Measurements from ENCODE around the gene ARAP1. TPM values are rescaled to one million over a fixed set of nuclear protein-coding genes. Genes with fewer than 3 reads are reported as not detected.
A peak's percentile ranks its signal among the peaks of the same experiment; 100 is the strongest.

The ARAP1 gene
- total RNA-seq, 3 donors from 2014 or later, result 52.3 to 58.1 (median 52.8) TPM

DNA sequence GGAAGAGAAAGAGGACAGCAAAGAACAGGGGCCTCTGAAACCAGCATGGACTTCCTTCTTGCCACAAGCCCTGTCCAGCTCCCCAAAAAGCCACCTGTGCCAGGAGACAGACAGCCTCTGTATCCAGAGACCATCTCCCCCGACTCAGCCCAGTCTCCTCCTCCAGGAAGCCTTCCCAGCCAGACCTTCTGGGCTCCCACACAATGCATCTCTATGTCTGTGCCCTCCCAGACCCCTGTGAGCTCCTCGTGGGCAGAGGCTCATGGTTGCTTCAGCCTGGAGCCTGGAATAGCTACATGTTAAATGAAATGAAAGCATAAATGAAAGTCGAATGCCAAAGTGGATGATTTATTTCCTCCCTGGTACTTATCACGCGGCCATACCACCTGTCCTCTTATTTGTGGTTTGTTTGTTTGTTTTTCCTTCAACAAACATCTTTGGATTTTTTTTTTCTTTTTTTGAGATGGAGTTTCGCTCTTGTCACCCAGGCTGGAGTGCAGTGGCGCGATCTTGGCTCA is 7.3 kb upstream of the ARAP1 start:
- Mint-ChIP-seq H3K27me3 (ENCODE audit: low read depth) (no peaks in the 10 kb centered on the region), H3K36me3 (ENCODE audit: insufficient read depth) (peaks cover 8% of the 10 kb centered on the region), H3K9me3 (no peaks in the 10 kb centered on the region), H3K4me1 (ENCODE audit: low read depth) (peaks cover 21% of the 10 kb centered on the region), H3K4me3 (no peak overlapping the region)
- no peak for ATAC-seq
- DNase-seq, result no peak

DNA sequence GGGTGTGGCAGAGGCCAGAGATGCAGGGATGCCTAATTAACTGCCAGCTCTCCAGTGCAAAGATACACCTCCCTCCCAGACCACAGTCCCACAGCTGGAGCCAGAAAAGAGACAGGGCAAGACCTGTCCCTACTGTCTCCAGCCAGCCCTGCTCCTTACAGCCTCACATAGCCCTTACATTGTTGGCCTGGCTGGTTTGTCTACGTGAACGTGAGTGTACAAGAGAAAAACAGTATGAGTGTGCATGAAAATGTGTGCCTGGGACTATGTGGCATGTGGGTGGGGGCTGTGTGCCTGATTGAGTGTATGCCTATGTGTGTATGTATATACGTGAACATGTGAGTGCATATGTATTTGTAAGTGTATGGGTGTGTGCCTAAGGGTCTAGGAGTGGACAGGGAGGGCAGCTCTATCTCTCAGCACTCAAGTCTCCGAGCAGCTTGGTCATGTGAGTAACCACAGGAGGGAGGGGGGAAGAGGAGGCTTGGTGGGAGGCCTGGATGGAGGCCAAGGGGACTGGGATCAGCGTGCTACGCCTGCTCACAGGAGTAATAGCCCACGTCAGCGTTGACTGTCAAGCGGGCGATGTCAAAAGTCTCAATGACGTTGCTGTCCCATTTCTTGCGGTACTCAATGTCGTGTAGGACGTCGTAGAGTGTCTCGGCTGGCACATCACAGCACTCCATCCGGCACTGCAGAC is 6.6 kb upstream of the ARAP1 start:
- no peak for DNase-seq

DNA sequence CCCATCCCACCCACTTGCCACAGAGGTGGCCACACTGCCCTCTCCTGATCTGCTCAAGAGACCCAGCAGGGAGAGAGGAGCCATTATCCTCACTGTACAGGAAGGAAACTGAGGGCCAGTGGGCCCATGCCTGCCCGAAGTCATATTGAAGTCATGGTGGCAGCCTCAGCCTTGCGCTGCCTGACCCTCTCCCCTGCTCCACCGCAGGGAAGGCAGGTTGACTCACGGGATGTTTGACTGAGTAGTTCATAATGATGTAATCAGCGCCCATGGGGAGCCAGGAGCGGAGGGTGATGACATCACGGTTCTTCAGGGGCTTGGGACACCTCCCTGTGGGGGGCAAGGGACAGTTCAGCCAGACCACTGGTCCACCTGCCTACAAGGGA is 6.1 kb upstream of the ARAP1 start:
- peaks cover 8% of the 10 kb centered on the region for H3K36me3 Mint-ChIP-seq (ENCODE audit: insufficient read depth)
- no peaks in the 10 kb centered on the region for H3K27me3 Mint-ChIP-seq (ENCODE audit: low read depth)
- ATAC-seq (no peak), DNase-seq (no peak)
- H3K4me1 Mint-ChIP-seq (ENCODE audit: low read depth), result peaks cover 18% of the 10 kb centered on the region
- H3K9me3 Mint-ChIP-seq, result no peaks in the 10 kb centered on the region
- H3K4me3 Mint-ChIP-seq, result no peak overlapping the region

More for the DNA sequence above, 6.6 kb upstream of the ARAP1 start:
- H3K4me1 Mint-ChIP-seq (ENCODE audit: low read depth), result peaks cover 21% of the 10 kb centered on the region
- H3K9me3 Mint-ChIP-seq, result no peaks in the 10 kb centered on the region
- peaks cover 8% of the 10 kb centered on the region for H3K36me3 Mint-ChIP-seq (ENCODE audit: insufficient read depth)
- H3K27me3 Mint-ChIP-seq (ENCODE audit: low read depth), result no peaks in the 10 kb centered on the region
- ATAC-seq, result no peak
- H3K4me3 Mint-ChIP-seq, result no peak overlapping the region

DNA sequence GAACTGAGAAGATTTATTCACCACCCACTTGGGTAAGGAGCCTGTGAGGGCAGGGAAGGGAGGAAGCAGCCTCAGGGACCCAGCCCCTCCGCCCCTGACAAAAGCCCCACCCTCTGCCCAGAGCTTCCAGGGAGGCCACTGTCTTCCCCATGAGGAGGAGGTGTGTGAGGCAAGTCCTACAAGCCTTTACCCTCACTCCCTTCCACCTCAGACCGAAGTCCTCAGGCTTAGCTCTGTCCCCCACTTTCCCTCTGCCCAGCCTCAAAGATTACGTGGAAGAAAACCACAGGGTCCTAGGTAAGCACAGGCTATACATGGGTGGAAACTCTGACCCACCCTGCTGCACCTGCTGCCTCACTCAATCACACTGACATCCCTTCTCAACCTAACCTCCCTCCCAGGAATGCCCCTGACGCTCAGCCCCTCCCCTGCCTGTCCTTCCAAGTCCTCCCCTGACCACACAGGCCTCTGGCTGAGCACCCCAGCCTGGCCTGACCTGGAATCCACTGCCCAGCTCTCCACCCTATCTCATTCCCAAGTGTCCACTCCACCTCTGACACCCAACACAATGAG is 3.6 kb upstream of the ARAP1 start:
- ATAC-seq (no peak), DNase-seq (no peak)
- Mint-ChIP-seq H3K27me3 (ENCODE audit: low read depth) (no peaks in the 10 kb centered on the region), H3K4me1 (ENCODE audit: low read depth) (peaks cover 21% of the 10 kb centered on the region), H3K4me3 (no peak overlapping the region), H3K9me3 (no peaks in the 10 kb centered on the region), H3K36me3 (ENCODE audit: insufficient read depth) (peaks cover 8% of the 10 kb centered on the region)

DNA sequence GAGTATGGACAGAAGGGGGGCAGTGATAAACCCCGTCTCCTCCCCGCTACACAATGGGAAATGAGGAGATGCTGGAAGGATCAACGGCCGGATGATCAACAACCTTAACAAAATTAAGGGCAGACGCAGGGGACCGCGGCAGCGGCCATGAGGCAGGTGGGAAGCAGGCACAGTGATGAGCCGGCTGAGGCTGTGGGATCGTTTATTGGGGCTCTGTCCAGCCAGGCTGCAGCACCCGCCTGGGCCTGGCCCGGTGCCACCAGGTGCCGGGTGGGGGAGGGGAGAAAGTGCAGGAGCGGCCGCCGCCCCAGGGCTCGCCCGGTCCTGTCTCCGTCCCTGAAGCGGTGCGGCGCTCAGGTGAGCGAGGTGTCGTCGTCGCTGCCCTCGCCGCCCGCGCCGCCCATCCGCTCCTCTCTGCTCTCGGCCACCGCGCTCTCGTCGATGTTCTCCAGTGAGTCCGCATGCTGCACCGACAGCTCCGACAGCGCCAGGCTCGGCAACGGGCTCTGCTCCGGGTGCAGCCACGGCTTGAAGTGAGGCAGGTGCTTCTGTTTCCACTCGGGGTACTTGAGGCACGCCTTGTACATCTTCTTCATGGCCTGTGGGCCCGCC is 2.4 kb upstream of the ARAP1 start:
- no peak overlapping the region for H3K4me3 Mint-ChIP-seq
- peaks cover 8% of the 10 kb centered on the region for H3K36me3 Mint-ChIP-seq (ENCODE audit: insufficient read depth)
- ATAC-seq (no peak), DNase-seq (no peak)
- H3K27me3 Mint-ChIP-seq (ENCODE audit: low read depth), result no peaks in the 10 kb centered on the region
- no peaks in the 10 kb centered on the region for H3K9me3 Mint-ChIP-seq
- peaks cover 29% of the 10 kb centered on the region for H3K4me1 Mint-ChIP-seq (ENCODE audit: low read depth)

DNA sequence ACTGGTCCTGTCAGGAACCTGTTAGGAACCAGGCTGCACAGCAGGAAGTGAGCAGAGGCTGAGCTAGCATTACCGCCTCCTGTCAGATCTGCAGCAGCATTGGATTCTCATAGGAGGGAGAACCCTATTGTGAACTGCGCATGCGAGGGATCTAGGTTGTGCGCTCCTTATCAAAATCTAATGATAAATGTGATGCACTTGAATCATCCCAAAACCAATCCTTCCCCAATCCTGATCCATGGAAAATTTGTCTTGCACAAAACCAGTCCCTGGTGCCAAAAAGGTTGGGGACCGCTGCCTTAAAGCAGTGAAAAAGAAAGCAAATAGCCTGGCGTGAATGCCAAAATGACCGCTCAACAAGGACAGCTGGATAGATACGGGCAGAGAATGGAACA is 1.9 kb upstream of the ARAP1 start:
- H3K36me3 Mint-ChIP-seq (ENCODE audit: insufficient read depth), result peaks cover 8% of the 10 kb centered on the region
- peaks cover 34% of the 10 kb centered on the region for H3K4me1 Mint-ChIP-seq (ENCODE audit: low read depth)
- H3K9me3 Mint-ChIP-seq, result no peaks in the 10 kb centered on the region

DNA sequence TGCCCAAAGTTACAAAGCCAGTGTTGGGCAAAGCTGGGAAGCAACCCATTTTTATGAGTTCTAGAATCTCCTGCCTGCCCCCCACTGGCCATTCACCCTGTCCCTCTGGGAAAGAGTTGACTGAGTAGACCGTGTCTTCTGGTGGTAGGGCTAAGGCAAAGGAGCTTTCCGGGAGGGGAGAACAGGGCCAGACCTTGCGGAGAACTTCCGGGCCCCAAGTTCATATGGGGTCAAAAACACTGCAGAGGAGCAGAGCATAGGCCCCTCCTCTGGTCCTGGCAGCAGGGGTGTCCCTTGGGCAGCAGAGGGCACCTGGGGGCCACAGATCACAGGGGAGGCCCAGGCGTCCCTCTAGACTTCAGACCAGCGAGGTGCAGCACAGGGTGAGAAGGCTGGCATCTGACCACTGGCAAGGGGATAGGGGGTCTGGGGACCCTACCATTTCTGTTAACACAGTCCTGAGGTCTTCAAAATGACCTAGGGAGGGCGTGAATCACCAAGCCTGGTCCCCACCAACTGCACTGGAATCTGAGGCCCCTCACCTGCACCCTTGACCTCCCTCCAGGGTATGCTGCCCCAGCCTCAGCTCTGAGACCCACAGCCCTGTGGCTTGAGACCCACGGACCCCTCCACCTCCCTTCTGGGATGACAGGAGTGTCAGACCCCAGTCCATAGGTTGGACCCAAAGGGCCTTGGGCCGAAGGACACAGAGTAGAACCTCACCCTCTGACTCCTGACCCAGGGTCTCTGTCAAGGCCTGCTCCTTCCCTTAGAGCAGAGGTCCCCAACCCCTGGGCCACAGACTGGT is 1.3 kb upstream of the ARAP1 start:
- DNase-seq (no peak), ATAC-seq (no peak)
- Mint-ChIP-seq H3K27me3 (ENCODE audit: low read depth) (no peaks in the 10 kb centered on the region), H3K36me3 (ENCODE audit: insufficient read depth) (peaks cover 4% of the 10 kb centered on the region), H3K4me1 (ENCODE audit: low read depth) (peaks cover 36% of the 10 kb centered on the region), H3K9me3 (no peaks in the 10 kb centered on the region), H3K4me3 (peak overlapping the region; percentile 92)

More for the DNA sequence above, 1.9 kb upstream of the ARAP1 start:
- ATAC-seq (no peak), DNase-seq (no peak)
- H3K27me3 Mint-ChIP-seq (ENCODE audit: low read depth), result no peaks in the 10 kb centered on the region
- H3K4me3 Mint-ChIP-seq, result no peak overlapping the region

DNA sequence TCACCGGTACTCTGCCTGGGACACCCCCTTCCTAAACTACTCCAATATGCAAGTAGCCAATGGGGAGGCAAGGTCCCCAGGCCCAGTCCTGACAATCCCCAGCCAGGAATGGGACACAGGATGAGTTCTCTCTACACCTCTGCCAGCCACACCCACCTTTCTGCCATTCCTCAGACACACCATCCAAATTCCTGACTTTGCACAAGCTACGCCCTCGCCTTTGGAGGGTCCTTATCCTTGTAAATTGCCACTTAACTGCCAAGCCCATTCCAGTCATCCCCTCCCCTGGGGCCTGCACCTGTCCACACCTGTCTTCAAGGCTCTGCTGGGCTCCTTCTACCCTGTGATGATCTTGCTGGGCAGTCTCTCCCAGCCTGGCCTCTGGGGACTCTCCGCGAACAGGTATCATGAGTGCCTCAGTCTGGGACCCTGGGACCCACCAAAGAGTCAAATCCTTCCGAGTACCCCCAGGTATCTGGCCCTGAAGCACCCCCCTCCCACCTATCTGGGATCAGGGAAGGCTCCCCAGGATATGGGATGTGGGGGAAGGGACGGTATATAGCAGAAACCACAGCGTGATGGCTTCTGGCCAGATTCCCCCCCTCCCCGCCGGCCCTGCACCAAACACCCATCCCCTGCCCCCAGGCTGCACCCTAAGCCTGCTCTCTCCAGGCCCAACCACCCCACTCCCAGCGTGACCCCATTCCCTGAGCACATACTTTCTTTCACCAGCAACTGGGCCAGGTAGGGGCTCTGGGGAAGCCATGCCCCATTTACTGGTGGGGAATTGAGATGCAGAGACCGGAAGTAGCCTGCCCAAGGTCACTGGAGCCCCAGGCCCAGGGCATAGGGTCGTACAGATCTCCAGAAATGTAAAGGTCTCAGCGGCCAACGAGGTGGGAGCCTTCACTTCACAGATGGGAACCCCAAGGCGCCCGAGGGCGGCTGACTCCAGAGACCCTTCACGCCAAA is 806 bp downstream of the ARAP1 start:
- Mint-ChIP-seq H3K27me3 (ENCODE audit: low read depth) (no peaks in the 10 kb centered on the region), H3K36me3 (ENCODE audit: insufficient read depth) (no peaks in the 10 kb centered on the region), H3K9me3 (no peaks in the 10 kb centered on the region), H3K4me1 (ENCODE audit: low read depth) (peaks cover 43% of the 10 kb centered on the region), H3K4me3 (peak overlapping the region; percentile 92)
- DNase-seq (no peak), ATAC-seq (peak in 1 of 2 donors; percentile 4)

DNA sequence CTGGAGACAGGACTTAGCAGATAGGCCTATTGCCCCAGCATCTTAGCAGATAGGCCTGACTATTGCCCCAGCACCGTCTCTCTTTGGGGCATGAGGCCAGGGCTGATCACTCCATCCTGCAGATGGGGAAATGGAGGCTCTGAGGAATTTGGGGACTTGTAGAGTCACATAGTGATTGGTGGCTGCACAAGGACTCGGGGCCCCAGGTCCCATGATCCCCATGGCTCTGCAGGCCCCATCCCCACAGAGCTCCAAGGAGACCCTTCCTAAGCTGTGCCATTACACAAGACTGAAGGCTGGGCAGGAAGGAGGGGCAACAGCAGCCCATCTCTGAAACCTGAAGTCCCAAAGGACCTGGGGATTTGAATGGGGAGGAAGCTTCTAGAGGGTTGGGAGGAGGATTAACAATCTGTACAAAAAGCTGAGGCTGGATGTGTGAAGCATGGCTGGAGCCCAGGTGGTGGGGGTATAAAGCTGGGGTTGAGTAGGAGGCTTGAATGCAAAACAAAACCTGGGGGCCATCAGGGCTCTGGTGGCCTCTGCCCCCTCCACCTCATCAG is 1.6 kb downstream of the ARAP1 start:
- H3K9me3 Mint-ChIP-seq, result no peaks in the 10 kb centered on the region
- no peak for DNase-seq
- no peaks in the 10 kb centered on the region for H3K27me3 Mint-ChIP-seq (ENCODE audit: low read depth)
- H3K36me3 Mint-ChIP-seq (ENCODE audit: insufficient read depth), result no peaks in the 10 kb centered on the region
- peak overlapping the region; percentile 92 for H3K4me3 Mint-ChIP-seq
- H3K4me1 Mint-ChIP-seq (ENCODE audit: low read depth), result peaks cover 45% of the 10 kb centered on the region
- no peak for ATAC-seq

DNA sequence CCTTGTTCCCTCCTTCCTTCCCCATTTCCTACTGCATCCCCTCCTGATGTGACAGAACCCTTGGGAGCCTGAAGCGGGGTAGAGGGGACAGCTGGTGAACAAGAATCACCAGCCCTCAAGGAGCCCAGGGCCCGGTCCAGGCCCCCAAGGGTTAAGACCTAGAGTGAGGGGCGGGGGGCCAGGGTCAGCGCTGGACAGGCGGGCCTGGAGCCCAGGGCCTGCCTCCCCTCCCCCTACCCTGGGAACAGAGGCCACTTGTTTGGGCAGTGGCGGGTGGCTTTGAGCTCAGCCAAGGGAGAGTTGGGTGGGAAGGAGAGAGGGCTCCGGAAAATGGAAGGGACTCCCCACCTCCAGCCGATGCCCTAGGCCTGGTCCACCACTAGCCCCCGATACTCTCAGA is 2.1 kb downstream of the ARAP1 start:
- Mint-ChIP-seq H3K27me3 (ENCODE audit: low read depth) (no peaks in the 10 kb centered on the region), H3K9me3 (no peaks in the 10 kb centered on the region), H3K4me1 (ENCODE audit: low read depth) (peaks cover 45% of the 10 kb centered on the region), H3K36me3 (ENCODE audit: insufficient read depth) (no peaks in the 10 kb centered on the region), H3K4me3 (no peak overlapping the region)
- DNase-seq, result no peak
- ATAC-seq, result no peak

DNA sequence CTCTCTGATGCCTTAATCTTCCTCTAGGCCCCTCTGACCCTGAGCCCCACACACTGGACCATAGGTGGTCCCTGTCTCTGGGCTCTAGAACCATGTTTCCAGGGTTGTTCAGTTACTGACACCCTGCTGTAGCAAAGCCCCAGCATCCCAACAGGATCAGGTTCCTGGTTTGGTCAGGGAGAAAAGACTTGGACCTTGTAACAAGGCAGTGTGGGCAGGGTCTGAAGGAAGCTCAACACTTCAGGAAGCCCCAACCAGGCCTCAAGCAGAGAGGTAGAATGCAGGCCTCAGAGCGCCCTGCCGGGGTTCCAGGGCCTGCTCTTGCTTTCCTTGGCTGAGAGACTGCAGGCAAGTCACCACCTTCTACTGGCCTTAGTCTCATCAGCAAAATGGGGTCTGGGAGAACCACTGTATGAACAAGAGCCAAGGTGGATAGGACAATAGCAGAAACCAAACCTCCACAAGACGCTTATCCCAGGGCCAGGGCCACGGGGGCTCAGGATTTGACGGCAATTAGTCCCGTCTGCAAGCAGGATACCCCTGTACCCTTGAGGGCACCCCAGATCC is 4.8 kb downstream of the ARAP1 start:
- no peak overlapping the region for H3K4me3 Mint-ChIP-seq
- H3K36me3 Mint-ChIP-seq (ENCODE audit: insufficient read depth), result no peaks in the 10 kb centered on the region
- DNase-seq, result no peak
- H3K9me3 Mint-ChIP-seq, result no peaks in the 10 kb centered on the region
- peaks cover 55% of the 10 kb centered on the region for H3K4me1 Mint-ChIP-seq (ENCODE audit: low read depth)
- H3K27me3 Mint-ChIP-seq (ENCODE audit: low read depth), result no peaks in the 10 kb centered on the region
- ATAC-seq, result no peak

DNA sequence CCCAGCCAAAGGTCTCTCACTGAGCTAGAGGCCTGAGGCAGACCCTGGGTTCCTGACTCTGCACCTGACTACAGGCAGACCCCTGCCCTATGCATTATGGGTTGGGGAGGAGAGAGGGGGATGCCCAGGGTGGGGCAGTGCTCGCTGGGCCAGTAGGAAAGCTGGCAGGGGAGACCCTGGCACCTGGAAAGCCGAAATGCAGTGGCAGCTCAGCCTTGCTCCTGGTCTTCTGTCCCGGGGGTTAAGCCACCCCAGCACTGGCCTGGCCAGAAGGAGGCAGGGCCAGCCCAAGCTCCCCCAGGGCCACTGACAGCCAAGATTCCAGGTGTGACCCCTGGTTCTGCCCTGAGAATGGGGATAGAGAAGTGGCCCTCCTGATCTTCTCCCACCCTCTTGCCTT is 5.4 kb downstream of the ARAP1 start:
- no peak for ATAC-seq

DNA sequence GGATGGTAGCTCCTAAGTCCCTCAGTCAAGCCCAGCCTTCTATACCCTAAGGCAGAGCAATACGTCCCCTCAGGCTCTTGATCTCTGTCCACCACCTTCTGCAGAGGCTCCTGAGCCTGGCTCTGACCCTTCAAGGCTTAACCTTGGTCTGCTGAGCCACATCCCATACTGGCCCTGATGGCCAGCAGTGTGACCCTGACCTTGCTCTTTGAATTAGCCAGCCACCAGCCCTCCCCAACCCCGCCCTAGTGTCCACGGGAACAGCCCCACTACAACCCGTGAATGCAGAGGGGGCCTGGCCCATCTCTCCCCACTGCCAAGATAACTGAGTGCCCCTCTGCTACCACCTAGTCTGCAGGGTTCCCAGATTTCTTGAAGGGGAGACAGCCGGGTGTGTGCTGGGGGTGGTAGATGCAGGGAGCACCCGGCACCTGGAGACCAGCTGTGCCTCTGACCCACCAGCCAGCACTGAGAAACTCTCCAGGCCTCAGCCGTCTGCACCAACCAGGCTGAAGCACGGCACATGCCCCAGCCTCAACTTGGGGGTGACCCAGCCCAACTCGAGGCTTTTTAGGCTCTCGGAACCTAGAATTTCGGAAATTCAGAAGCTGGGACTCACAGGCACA is 6.2 kb downstream of the ARAP1 start:
- Mint-ChIP-seq H3K4me1 (ENCODE audit: low read depth) (peaks cover 62% of the 10 kb centered on the region), H3K36me3 (ENCODE audit: insufficient read depth) (no peaks in the 10 kb centered on the region), H3K4me3 (no peak overlapping the region), H3K9me3 (no peaks in the 10 kb centered on the region), H3K27me3 (ENCODE audit: low read depth) (no peaks in the 10 kb centered on the region)
- no peak for DNase-seq
- no peak for ATAC-seq

More for the DNA sequence above, 5.4 kb downstream of the ARAP1 start:
- H3K4me3 Mint-ChIP-seq, result no peak overlapping the region
- H3K4me1 Mint-ChIP-seq (ENCODE audit: low read depth), result peaks cover 60% of the 10 kb centered on the region
- no peaks in the 10 kb centered on the region for H3K27me3 Mint-ChIP-seq (ENCODE audit: low read depth)
- no peaks in the 10 kb centered on the region for H3K36me3 Mint-ChIP-seq (ENCODE audit: insufficient read depth)
- no peaks in the 10 kb centered on the region for H3K9me3 Mint-ChIP-seq
- DNase-seq, result no peak

Measured in activated T-cell treated with anti-CD3 and anti-CD28 coated beads, Interleukin-2, amount 50 U/mL, for 4 hours (primary cell).